ENCODE measurements around the gene DACT2.

DNA sequence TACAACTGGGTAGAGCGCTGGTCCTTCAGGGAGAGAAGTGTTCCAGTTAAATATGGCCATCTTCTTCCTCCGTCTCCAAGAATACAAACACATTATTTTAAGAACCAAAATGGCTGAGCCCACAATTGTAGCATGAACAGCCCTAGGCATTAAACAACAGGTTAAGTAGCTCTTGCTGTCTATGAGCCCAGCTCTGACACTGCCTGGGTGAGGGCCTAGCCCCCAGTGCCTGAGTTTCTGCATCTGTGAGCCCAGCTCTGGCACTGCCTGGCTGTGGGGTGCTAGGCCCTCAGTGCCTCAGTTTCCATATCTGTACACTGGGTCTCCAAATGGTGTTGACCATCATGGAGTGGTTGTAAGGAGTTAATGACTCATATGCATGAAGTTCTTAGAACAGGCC is 24.8 kb upstream of the DACT2 start:
- TF ChIP-seq, protein P1, sequence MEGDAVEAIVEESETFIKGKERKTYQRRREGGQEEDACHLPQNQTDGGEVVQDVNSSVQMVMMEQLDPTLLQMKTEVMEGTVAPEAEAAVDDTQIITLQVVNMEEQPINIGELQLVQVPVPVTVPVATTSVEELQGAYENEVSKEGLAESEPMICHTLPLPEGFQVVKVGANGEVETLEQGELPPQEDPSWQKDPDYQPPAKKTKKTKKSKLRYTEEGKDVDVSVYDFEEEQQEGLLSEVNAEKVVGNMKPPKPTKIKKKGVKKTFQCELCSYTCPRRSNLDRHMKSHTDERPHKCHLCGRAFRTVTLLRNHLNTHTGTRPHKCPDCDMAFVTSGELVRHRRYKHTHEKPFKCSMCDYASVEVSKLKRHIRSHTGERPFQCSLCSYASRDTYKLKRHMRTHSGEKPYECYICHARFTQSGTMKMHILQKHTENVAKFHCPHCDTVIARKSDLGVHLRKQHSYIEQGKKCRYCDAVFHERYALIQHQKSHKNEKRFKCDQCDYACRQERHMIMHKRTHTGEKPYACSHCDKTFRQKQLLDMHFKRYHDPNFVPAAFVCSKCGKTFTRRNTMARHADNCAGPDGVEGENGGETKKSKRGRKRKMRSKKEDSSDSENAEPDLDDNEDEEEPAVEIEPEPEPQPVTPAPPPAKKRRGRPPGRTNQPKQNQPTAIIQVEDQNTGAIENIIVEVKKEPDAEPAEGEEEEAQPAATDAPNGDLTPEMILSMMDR (IDR thresholded peaks at IDR 0.05; ENCODE audit: low read depth, low read length): no peak
- TF ChIP-seq POLR2A (IDR thresholded peaks at IDR 0.05; ENCODE audit: extremely low read depth, insufficient read length): no peak
